ENCODE results near the gene ZFPL1.

- TF ChIP-seq CTCF (IDR thresholded peaks at IDR 0.05) = no peak
- TF ChIP-seq POLR2A (IDR thresholded peaks at IDR 0.05) = no peak
Measured at GRCh38 chr11:65107078-65107477, 23.1 kb downstream of the ZFPL1 start.
